Right cardiac atrium (tissue), 5 donors: ENCODE data around the gene ZHX3. TPM values are rescaled to one million over a fixed set of nuclear protein-coding genes. Genes with fewer than 3 reads are reported as not detected.

Source experiments
- ATAC-seq, 2 donors: fragments of 200-7000 bp; cut with Tn5 transposase; one replicate each; pipeline versions ENCODE4 v1.8.0 to v1.9.1; 2020; ENCODE audit warnings: moderate library complexity in 2 of 2, mild to moderate bottlenecking in 1 of 2
- DNase-seq, 3 donors: peaks; one replicate each; pipeline ENCODE4 v3.0.0-alpha.2; 2020
- H3K27ac ChIP-seq: one replicate; pipeline ENCODE4 v1.5.1; 2013; ENCODE audit warnings: mild to moderate bottlenecking, low read length, control low read depth, moderate library complexity
- H3K27me3 ChIP-seq: one replicate; pipeline ENCODE4 v1.6.1; 2013; ENCODE audit not compliant: control insufficient read depth, insufficient read depth
- H3K4me1 ChIP-seq: one replicate; pipeline ENCODE4 v1.6.1; 2013; ENCODE audit warnings: low read length; ENCODE audit not compliant: control insufficient read depth, insufficient read depth
- H3K4me3 ChIP-seq: one replicate; pipeline ENCODE4 v1.5.1; 2013; ENCODE audit warnings: low read length, control low read depth
- H3K9me3 ChIP-seq: one replicate; pipeline ENCODE4 v1.6.1; 2013; ENCODE audit warnings: low read length; ENCODE audit not compliant: control insufficient read depth
- WGBS: extraction: QIAGEN DNeasy Blood & Tissue Kit; methylation state at CpG from one replicate; pipeline ENCODE4 v1.1.7; 2013; 5-methylcytosine and 5-hydroxymethylcytosine counted together
- intact Hi-C, 4 donors: fragments of 100-400 bp; cut with DNase I; formaldehyde crosslinking; loops; one replicate each; pipeline versions ENCODE4 v1.11.0 to v1.14.0; 2022 to 2023
- polyA plus RNA-seq: library from polyadenylated mRNA; stranded (reverse); fragments of 200-250 nt; gene quantifications from one replicate; pipeline ENCODE4 v1.2.3, GENCODE V29; 2013
- total RNA-seq, 4 donors: library from RNA; stranded (reverse); fragmentation: NEBNext Ultra II Directional; extraction: Animal tissue kit (Norgen Biotek cat#: 25700); gene quantifications; one replicate each; pipeline ENCODE4 v1.2.1, GENCODE V29; 2021
- donor health status: healthy with polysubstance abuse.
- donor health status: DM: no; HTN: yes; CAD: no.
- donor health status: DM: no; HTN: no; CAD: no.
- donor health status: DM: no; HTN: yes; CAD: no; lungs with severe emphysema.
- donor health status: DM: yes; HTN: yes; CAD: no.

ZHX3 gene
- total and polyA plus RNA-seq, 5 donors: 11.6 to 39.7 (median 33.4) TPM

- intact Hi-C loops: loop anchor here in 2 of 4 donors (5.0 kb wide), 3 partner anchors 57 to 103 kb away; no protein-coding TSS in a partner anchor
- no peak overlapping the region for H3K4me3 ChIP-seq
- DNase-seq: peak in 1 of 3 donors; percentile 47
- no peak for ATAC-seq
- peak overlapping the region; percentile 95 for H3K27ac ChIP-seq
- H3K9me3 ChIP-seq: no peaks in the 10 kb centered on the region
- peaks cover 20% of the 10 kb centered on the region for H3K4me1 ChIP-seq
- 83% methylated on average over 3 of the region's 3 CpGs for WGBS
- H3K27me3 ChIP-seq: no peaks in the 10 kb centered on the region
Measured at GRCh38 chr20:41234041-41234440, 83.5 kb downstream of the ZHX3 start.

- intact Hi-C loops: loop anchor here in 2 of 4 donors (5.0 kb wide), 3 partner anchors 56 to 104 kb away; no protein-coding TSS in a partner anchor
- H3K9me3 ChIP-seq: no peaks in the 10 kb centered on the region
- WGBS: 72% methylated on average over 6 of the region's 6 CpGs
- DNase-seq: no peak
- peaks cover 20% of the 10 kb centered on the region for H3K4me1 ChIP-seq
- peak overlapping the region; percentile 90 for H3K27ac ChIP-seq
- H3K4me3 ChIP-seq: no peak overlapping the region
- H3K27me3 ChIP-seq: no peaks in the 10 kb centered on the region
- peak; percentile 14 to 53 for ATAC-seq
Measured at GRCh38 chr20:41232973-41233926, 84.3 kb downstream of the ZHX3 start.

- 96% methylated on average over 1 of the region's 1 CpG for WGBS
- DNase-seq (no peak), ATAC-seq (no peak)
- Histone ChIP-seq H3K27me3 (no peaks in the 10 kb centered on the region), H3K27ac (no peak overlapping the region), H3K9me3 (no peaks in the 10 kb centered on the region), H3K4me3 (no peak overlapping the region), H3K4me1 (peaks cover 20% of the 10 kb centered on the region)
- intact Hi-C loops: loop anchor here in 3 of 4 donors (2.0 to 5.0 kb wide), 4 partner anchors 54 to 106 kb away; no protein-coding TSS in a partner anchor
Measured at GRCh38 chr20:41231136-41231535, 86.4 kb downstream of the ZHX3 start.

GRCh38 chr20:41230136-41230535 lies 87.4 kb downstream of the ZHX3 start:
- ATAC-seq: peak; percentile 54 to 82
- DNase-seq: peak; percentile 42 to 73 (median 62)
- H3K27me3 ChIP-seq: no peaks in the 10 kb centered on the region
- H3K27ac ChIP-seq: peak overlapping the region; percentile 71
- H3K9me3 ChIP-seq: no peaks in the 10 kb centered on the region
- intact Hi-C loops: loop anchor here in 3 of 4 donors (2.0 to 5.0 kb wide), 4 partner anchors 53 to 107 kb away; no protein-coding TSS in a partner anchor
- WGBS: 47% methylated on average over 3 of the region's 3 CpGs
- peaks cover 20% of the 10 kb centered on the region for H3K4me1 ChIP-seq
- H3K4me3 ChIP-seq: no peak overlapping the region

- ATAC-seq (no peak), DNase-seq (no peak)
- H3K4me1 ChIP-seq: peaks cover 14% of the 10 kb centered on the region
- H3K9me3 ChIP-seq: no peaks in the 10 kb centered on the region
- intact Hi-C loops: loop anchor here in 1 of 4 donors (5.0 kb wide), 1 partner anchor 47 kb away; no protein-coding TSS in a partner anchor
- H3K4me3 ChIP-seq: no peak overlapping the region
- H3K27ac ChIP-seq: no peak overlapping the region
- no peaks in the 10 kb centered on the region for H3K27me3 ChIP-seq
Measured at GRCh38 chr20:41229259-41229658, 88.3 kb downstream of the ZHX3 start.

GRCh38 chr20:41228858-41229257 lies 88.7 kb downstream of the ZHX3 start:
- intact Hi-C loops: loop anchor here in 1 of 4 donors (5.0 kb wide), 1 partner anchor 47 kb away; no protein-coding TSS in a partner anchor
- H3K27me3 ChIP-seq: no peaks in the 10 kb centered on the region
- peaks cover 12% of the 10 kb centered on the region for H3K4me1 ChIP-seq
- ATAC-seq (no peak), DNase-seq (no peak)
- H3K4me3 ChIP-seq: no peak overlapping the region
- no peaks in the 10 kb centered on the region for H3K9me3 ChIP-seq
- H3K27ac ChIP-seq: no peak overlapping the region

- Histone ChIP-seq H3K9me3 (no peaks in the 10 kb centered on the region), H3K27me3 (no peaks in the 10 kb centered on the region), H3K4me3 (no peak overlapping the region), H3K27ac (no peak overlapping the region), H3K4me1 (peaks cover 3% of the 10 kb centered on the region)
- intact Hi-C loops: loop anchor here in 1 of 4 donors (5.0 kb wide), 1 partner anchor 44 kb away; no protein-coding TSS in a partner anchor
- DNase-seq: no peak
- WGBS: 90% methylated on average over 1 of the region's 1 CpG
- ATAC-seq: no peak
Measured at GRCh38 chr20:41226426-41226825, 91.1 kb downstream of the ZHX3 start.

- intact Hi-C loops: loop anchor here in 1 of 4 donors (5.0 kb wide), 1 partner anchor 43 kb away; no protein-coding TSS in a partner anchor
- Histone ChIP-seq H3K27me3 (no peaks in the 10 kb centered on the region), H3K27ac (no peak overlapping the region), H3K4me1 (peaks cover 4% of the 10 kb centered on the region), H3K9me3 (no peaks in the 10 kb centered on the region), H3K4me3 (no peak overlapping the region)
- 62% methylated on average over 1 of the region's 1 CpG for WGBS
- ATAC-seq (no peak), DNase-seq (no peak)
Measured at GRCh38 chr20:41225091-41225490, 92.4 kb downstream of the ZHX3 start.

GRCh38 chr20:41224281-41224680 lies 93.2 kb downstream of the ZHX3 start:
- H3K27me3 ChIP-seq: no peaks in the 10 kb centered on the region
- H3K27ac ChIP-seq: no peak overlapping the region
- H3K9me3 ChIP-seq: no peaks in the 10 kb centered on the region
- ATAC-seq (no peak), DNase-seq (no peak)
- intact Hi-C loops: no loop called here
- no peak overlapping the region for H3K4me3 ChIP-seq
- peaks cover 4% of the 10 kb centered on the region for H3K4me1 ChIP-seq
- 90% methylated on average over 1 of the region's 1 CpG for WGBS

- no peaks in the 10 kb centered on the region for H3K27me3 ChIP-seq
- H3K9me3 ChIP-seq: no peaks in the 10 kb centered on the region
- DNase-seq (no peak), ATAC-seq (no peak)
- H3K4me1 ChIP-seq: peaks cover 4% of the 10 kb centered on the region
- intact Hi-C loops: no loop called here
- no peak overlapping the region for H3K4me3 ChIP-seq
- no peak overlapping the region for H3K27ac ChIP-seq
Measured at GRCh38 chr20:41223112-41223511, 94.4 kb downstream of the ZHX3 start.

GRCh38 chr20:41222703-41223102 lies 94.8 kb downstream of the ZHX3 start:
- DNase-seq (no peak), ATAC-seq (peak; percentile 20 to 71)
- Histone ChIP-seq H3K27ac (no peak overlapping the region), H3K4me3 (no peak overlapping the region), H3K9me3 (no peaks in the 10 kb centered on the region), H3K4me1 (peaks cover 4% of the 10 kb centered on the region), H3K27me3 (no peaks in the 10 kb centered on the region)
- intact Hi-C loops: no loop called here
